Keratinocyte (primary cell): Measurements from ENCODE around the gene OTOGL.

ENCODE experiments used
- CTCF ChIP-seq, 3 experiments: IDR thresholded peaks in 1 of 3; conservative IDR thresholded peaks in 1 of 3; optimal IDR thresholded peaks in 1 of 3; 2 replicates in 2 of 3; 3 replicates in 1 of 3; pipeline versions ENCODE3 to v1.5.1; 2011; ENCODE audit warnings: low read length in 3 of 3, mild to moderate bottlenecking in 3 of 3, moderate library complexity in 2 of 3, control low read depth in 1 of 3, inconsistent platforms in 1 of 3; ENCODE audit not compliant: insufficient read depth in 2 of 3; ENCODE audit errors: extremely low read depth in 1 of 3
- EZH2 ChIP-seq: IDR thresholded peaks from one replicate; pipeline ENCODE4 v1.6.1; 2012; ENCODE audit warnings: inconsistent platforms, mild to moderate bottlenecking, low read length, moderate library complexity

- TF ChIP-seq EZH2 (no peak), CTCF (optimal IDR thresholded peaks at IDR 0.05 in 1 of 3, IDR thresholded peaks at IDR 0.05 in 1 of 3, conservative IDR thresholded peaks at IDR 0.05 in 1 of 3; ENCODE audit: extremely low read depth in 1 of 3, insufficient read depth in 2 of 3, low read length in 3 of 3) (no peak)
Measured at GRCh38 chr12:80264891-80265290, 165.6 kb downstream of the OTOGL start.
